Measurements from ENCODE around the gene NCOA7. TPM values are rescaled to one million over a fixed set of nuclear protein-coding genes. Genes with fewer than 3 reads are reported as not detected.
"Not testable (repeated sequence)": the region's sequence is repeated elsewhere in the genome, so short reads cannot be mapped to it uniquely, and the experiment has no call there.

The NCOA7 gene
- total RNA-seq, 1 donor from 2014 or later, result 7.7 TPM

GRCh38 chr6:125966569-125966968, 175.8 kb downstream of the NCOA7 start:
- no peak overlapping the region for H3K9ac ChIP-seq
- H3K4me2 ChIP-seq, result no peak overlapping the region
- peaks cover 7% of the 10 kb centered on the region for H3K36me3 ChIP-seq
- Mint-ChIP-seq H3K27ac (no peak overlapping the region), H3K27me3 (ENCODE audit: insufficient read depth, low read depth) (no peaks in the 10 kb centered on the region), H3K36me3 (peaks cover 14% of the 10 kb centered on the region), H3K4me3 (no peak overlapping the region), H3K9me3 (no peaks in the 10 kb centered on the region), H3K4me1 (no peaks in the 10 kb centered on the region)
- H3K79me2 ChIP-seq (ENCODE audit: low read depth), result peaks cover 11% of the 10 kb centered on the region
- H3K9me3 ChIP-seq (ENCODE audit: low read depth), result no peaks in the 10 kb centered on the region
- TF ChIP-seq CTCF (IDR thresholded peaks at IDR 0.05), result no peak
- peaks cover 3% of the 10 kb centered on the region for H4K20me1 ChIP-seq (ENCODE audit: low read depth)
- H3K4me3 ChIP-seq, result no peak overlapping the region
- no peaks in the 10 kb centered on the region for H3K4me1 ChIP-seq
- H3K27ac ChIP-seq, result no peak overlapping the region
- DNase-seq (ENCODE audit: low spot score), result no peak
- no peaks in the 10 kb centered on the region for H3K27me3 ChIP-seq
- no peaks in the 10 kb centered on the region for H3F3A ChIP-seq (ENCODE audit: low read depth)
- H2AFZ ChIP-seq (replicated peaks), result no peak overlapping the region

GRCh38 chr6:125968493-125968892, 177.7 kb downstream of the NCOA7 start:
- Mint-ChIP-seq H3K4me1 (no peaks in the 10 kb centered on the region), H3K9me3 (no peaks in the 10 kb centered on the region), H3K27me3 (ENCODE audit: insufficient read depth, low read depth) (peaks cover 2% of the 10 kb centered on the region), H3K4me3 (no peak overlapping the region), H3K36me3 (peaks cover 14% of the 10 kb centered on the region), H3K27ac (no peak overlapping the region)
- Histone ChIP-seq H3K4me3 (no peak overlapping the region), H3K4me2 (no peak overlapping the region), H2AFZ (replicated peaks) (no peak overlapping the region), H3K9me3 (ENCODE audit: low read depth) (no peaks in the 10 kb centered on the region), H3K79me2 (ENCODE audit: low read depth) (peaks cover 3% of the 10 kb centered on the region), H4K20me1 (ENCODE audit: low read depth) (peaks cover 3% of the 10 kb centered on the region), H3K27me3 (no peaks in the 10 kb centered on the region), H3K27ac (no peak overlapping the region), H3K4me1 (no peaks in the 10 kb centered on the region), H3F3A (ENCODE audit: low read depth) (no peaks in the 10 kb centered on the region), H3K36me3 (peaks cover 7% of the 10 kb centered on the region), H3K9ac (no peak overlapping the region)
- TF ChIP-seq CTCF (IDR thresholded peaks at IDR 0.05), result no peak
- TF ChIP-seq EZH2phosphoT487 (IDR thresholded peaks at IDR 0.05), result no peak
- TF ChIP-seq EZH2 (IDR thresholded peaks at IDR 0.05), result no peak
- no peak for DNase-seq (ENCODE audit: low spot score)

- no peak overlapping the region for H3K9ac ChIP-seq
- Mint-ChIP-seq H3K36me3 (peaks cover 14% of the 10 kb centered on the region), H3K4me1 (no peaks in the 10 kb centered on the region), H3K4me3 (no peak overlapping the region), H3K9me3 (no peaks in the 10 kb centered on the region), H3K27me3 (ENCODE audit: insufficient read depth, low read depth) (peaks cover 2% of the 10 kb centered on the region), H3K27ac (no peak overlapping the region)
- no peak overlapping the region for H3K4me2 ChIP-seq
- no peaks in the 10 kb centered on the region for H3K79me2 ChIP-seq (ENCODE audit: low read depth)
- H3K27me3 ChIP-seq, result no peaks in the 10 kb centered on the region
- DNase-seq (ENCODE audit: low spot score), result no peak
- H2AFZ ChIP-seq (replicated peaks), result no peak overlapping the region
- H3K36me3 ChIP-seq, result peaks cover 7% of the 10 kb centered on the region
- H3K4me1 ChIP-seq, result no peaks in the 10 kb centered on the region
- TF ChIP-seq EZH2phosphoT487 (IDR thresholded peaks at IDR 0.05) (no peak), EZH2 (IDR thresholded peaks at IDR 0.05) (no peak), CTCF (IDR thresholded peaks at IDR 0.05) (no peak)
- H3F3A ChIP-seq (ENCODE audit: low read depth), result no peaks in the 10 kb centered on the region
- no peaks in the 10 kb centered on the region for H3K9me3 ChIP-seq (ENCODE audit: low read depth)
- no peak overlapping the region for H3K4me3 ChIP-seq
- H3K27ac ChIP-seq, result no peak overlapping the region
- H4K20me1 ChIP-seq (ENCODE audit: low read depth), result peaks cover 3% of the 10 kb centered on the region
Measured at GRCh38 chr6:125970760-125971159, 180.0 kb downstream of the NCOA7 start.

- H3K9ac ChIP-seq; H3K27ac Mint-ChIP-seq; H3K36me3 ChIP-seq; H3K27me3 Mint-ChIP-seq (ENCODE audit: insufficient read depth, low read depth); DNase-seq (ENCODE audit: low spot score); H3K27me3 ChIP-seq; H3K9me3 ChIP-seq (ENCODE audit: low read depth); H3K79me2 ChIP-seq (ENCODE audit: low read depth); H3K4me2 ChIP-seq; H3F3A ChIP-seq (ENCODE audit: low read depth); H3K4me3 ChIP-seq; H3K27ac ChIP-seq; H4K20me1 ChIP-seq (ENCODE audit: low read depth); H3K4me3 Mint-ChIP-seq; H3K4me1 Mint-ChIP-seq; H3K9me3 Mint-ChIP-seq; H2AFZ ChIP-seq (replicated peaks); H3K4me1 ChIP-seq: not testable (repeated sequence)
- H3K36me3 Mint-ChIP-seq, result peaks cover 11% of the 10 kb centered on the region
Measured at GRCh38 chr6:125972478-125972877, 181.7 kb downstream of the NCOA7 start.
